Erythroblast (primary cell): ENCODE results near the gene ARHGEF39.

Experiments
- GATA1 ChIP-seq: IDR thresholded peaks from 2 replicates; pipeline ENCODE4 v1.6.1; 2011; ENCODE audit warnings: low read depth, mild to moderate bottlenecking, control low read depth, low read length, moderate library complexity
- POLR2A ChIP-seq: IDR thresholded peaks from 2 replicates; pipeline ENCODE4 v1.6.1; 2011; ENCODE audit warnings: mild to moderate bottlenecking, low read length

GRCh38 chr9:35617548-35617947, 47.4 kb downstream of the ARHGEF39 start:
- TF ChIP-seq POLR2A (no peak), GATA1 (no peak)
